Nephron (organoid): ENCODE measurements around the gene CFAP65.

Source experiments
- H3K27ac Mint-ChIP-seq, 3 experiments: 2 replicates each; pipeline ENCODE4 v1.8.0; 2020; ENCODE audit warnings: mixed read lengths in 3 of 3, mild to moderate bottlenecking in 2 of 3, moderate library complexity in 1 of 3
- H3K27me3 Mint-ChIP-seq: 2 replicates; pipeline ENCODE4 v1.8.0; 2021; ENCODE audit warnings: low read depth, mild to moderate bottlenecking, moderate library complexity, mixed read lengths
- H3K36me3 Mint-ChIP-seq: 2 replicates; pipeline ENCODE4 v1.8.0; 2020; ENCODE audit warnings: low read depth, mixed read lengths
- H3K4me1 Mint-ChIP-seq: 2 replicates; pipeline ENCODE4 v1.8.0; 2020; ENCODE audit warnings: mixed read lengths
- H3K4me3 Mint-ChIP-seq, 3 experiments: 2 replicates each; pipeline ENCODE4 v1.8.0; 2020; ENCODE audit warnings: mild to moderate bottlenecking in 3 of 3, mixed read lengths in 3 of 3, moderate library complexity in 2 of 3
- H3K9me3 Mint-ChIP-seq: 2 replicates; pipeline ENCODE4 v1.8.0; 2020; ENCODE audit warnings: mixed read lengths
- TF ChIP-seq, protein P1 (sequence below), 3 experiments: fragments of 200-600 bp; sonication (generic); IDR thresholded peaks; one replicate each; pipeline ENCODE4 v1.5.0; 2021; ENCODE audit warnings: antibody characterized with exemption in 3 of 3; ENCODE audit not compliant: unreplicated experiment in 3 of 3

CFAP65 gene

DNA sequence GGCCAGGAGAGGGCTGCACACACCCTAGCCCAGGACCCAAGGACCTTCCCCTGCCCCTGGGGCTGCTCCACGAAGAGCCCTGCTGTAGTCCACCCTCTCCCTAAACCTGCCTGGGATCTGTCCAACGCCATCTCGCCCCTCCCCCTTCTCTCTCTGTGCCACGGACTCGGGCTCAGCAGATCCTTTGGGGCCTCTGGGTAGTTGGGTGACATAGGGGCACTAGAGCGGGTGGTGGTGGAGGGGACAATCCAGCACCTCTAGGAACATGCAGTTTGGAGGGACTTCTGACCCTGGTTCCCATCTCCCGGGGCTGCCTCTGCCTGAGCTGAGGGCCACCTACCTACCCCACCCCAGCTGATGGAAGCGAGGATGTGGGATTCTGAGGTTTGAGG is 40.8 kb downstream of the CFAP65 start:
- Mint-ChIP-seq H3K4me1 (peaks cover 11% of the 10 kb centered on the region), H3K9me3 (no peaks in the 10 kb centered on the region), H3K36me3 (no peaks in the 10 kb centered on the region), H3K4me3 (no peak overlapping the region), H3K27ac (no peak overlapping the region), H3K27me3 (peaks cover 97% of the 10 kb centered on the region)
- TF ChIP-seq, protein P1, sequence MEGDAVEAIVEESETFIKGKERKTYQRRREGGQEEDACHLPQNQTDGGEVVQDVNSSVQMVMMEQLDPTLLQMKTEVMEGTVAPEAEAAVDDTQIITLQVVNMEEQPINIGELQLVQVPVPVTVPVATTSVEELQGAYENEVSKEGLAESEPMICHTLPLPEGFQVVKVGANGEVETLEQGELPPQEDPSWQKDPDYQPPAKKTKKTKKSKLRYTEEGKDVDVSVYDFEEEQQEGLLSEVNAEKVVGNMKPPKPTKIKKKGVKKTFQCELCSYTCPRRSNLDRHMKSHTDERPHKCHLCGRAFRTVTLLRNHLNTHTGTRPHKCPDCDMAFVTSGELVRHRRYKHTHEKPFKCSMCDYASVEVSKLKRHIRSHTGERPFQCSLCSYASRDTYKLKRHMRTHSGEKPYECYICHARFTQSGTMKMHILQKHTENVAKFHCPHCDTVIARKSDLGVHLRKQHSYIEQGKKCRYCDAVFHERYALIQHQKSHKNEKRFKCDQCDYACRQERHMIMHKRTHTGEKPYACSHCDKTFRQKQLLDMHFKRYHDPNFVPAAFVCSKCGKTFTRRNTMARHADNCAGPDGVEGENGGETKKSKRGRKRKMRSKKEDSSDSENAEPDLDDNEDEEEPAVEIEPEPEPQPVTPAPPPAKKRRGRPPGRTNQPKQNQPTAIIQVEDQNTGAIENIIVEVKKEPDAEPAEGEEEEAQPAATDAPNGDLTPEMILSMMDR (IDR thresholded peaks at IDR 0.05; ENCODE audit: unreplicated experiment in 3 of 3), result no peak

DNA sequence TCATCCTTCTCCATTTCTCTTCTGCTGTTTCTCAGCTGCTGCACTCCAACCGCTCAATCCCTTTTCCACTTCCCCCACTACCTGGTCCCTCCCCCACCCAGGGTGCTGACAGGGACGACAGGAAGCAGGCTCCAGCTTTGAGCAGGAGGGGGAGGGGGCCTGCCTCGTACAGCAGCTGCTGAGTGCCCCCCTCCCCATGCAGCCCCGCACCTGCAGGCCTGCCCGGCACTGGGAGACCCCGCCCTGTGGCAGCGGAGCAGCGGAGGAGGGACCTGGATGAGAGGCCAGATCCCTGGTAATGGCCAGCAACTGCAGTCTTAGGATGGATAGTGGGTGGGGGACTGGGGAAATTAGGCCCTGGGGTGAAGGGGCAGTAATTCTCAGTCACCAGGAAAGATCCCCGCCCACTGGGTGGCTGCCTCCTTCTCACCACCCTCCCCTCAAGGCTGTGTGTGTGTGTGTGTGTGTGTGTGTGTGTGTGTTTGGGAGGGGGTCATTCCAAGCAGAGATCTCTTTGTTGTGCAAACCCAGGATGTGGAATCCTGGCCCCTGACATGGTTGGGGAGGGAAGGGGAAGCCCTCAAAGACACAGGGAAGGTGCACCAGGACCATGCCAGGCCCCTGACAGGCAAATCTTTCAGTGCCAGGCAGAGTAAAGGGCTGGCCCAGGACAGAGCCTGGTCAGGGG is 41.3 kb downstream of the CFAP65 start:
- Mint-ChIP-seq H3K4me1 (peaks cover 11% of the 10 kb centered on the region), H3K9me3 (no peaks in the 10 kb centered on the region), H3K4me3 (no peak overlapping the region), H3K27me3 (peaks cover 97% of the 10 kb centered on the region), H3K36me3 (no peaks in the 10 kb centered on the region), H3K27ac (no peak overlapping the region)
- TF ChIP-seq, protein P1 (IDR thresholded peaks at IDR 0.05; ENCODE audit: unreplicated experiment in 3 of 3), result no peak

DNA sequence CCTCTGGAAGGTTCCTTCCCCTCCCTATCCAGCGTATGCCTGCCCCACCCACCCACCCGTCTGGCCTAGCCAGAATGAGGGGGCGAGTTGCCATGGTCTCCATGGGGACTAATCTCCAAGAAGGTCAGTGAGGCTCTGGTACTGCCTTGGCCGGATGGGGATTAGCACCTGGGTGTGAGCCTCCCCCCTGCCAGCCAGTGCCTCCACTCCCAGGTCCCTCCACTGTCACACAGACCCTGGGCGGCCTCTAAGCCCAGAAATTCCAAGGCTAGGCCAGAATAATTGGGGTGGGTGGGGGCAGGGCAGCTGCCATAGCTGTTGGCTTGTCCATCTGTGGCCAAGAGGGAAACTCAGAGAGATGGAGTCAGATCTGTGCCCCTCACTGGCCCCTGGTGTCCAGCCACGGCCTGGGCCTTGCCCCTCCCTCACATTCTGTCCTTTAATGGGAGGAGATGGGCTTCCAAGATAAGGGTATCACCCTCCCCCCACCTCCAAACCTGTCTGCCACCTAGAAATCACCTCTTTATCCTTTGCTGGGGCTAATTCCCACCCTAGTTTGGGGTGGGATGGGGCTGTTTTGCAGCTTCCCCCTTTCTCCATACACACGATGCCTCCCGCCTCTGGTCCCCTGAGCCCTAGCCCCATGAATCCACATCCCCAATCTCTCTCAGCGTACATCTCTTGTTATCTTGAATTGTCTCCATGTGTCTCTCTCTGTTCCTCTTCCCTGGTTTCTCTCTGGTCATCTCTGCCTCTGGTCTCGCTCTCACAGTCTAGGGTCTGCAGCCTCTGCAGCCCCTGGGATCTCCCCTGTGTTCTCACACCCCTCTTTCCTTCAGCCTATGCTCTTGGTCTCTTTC is 42.1 kb downstream of the CFAP65 start:
- no peak overlapping the region for H3K27ac Mint-ChIP-seq
- no peaks in the 10 kb centered on the region for H3K36me3 Mint-ChIP-seq
- H3K9me3 Mint-ChIP-seq, result no peaks in the 10 kb centered on the region
- peaks cover 11% of the 10 kb centered on the region for H3K4me1 Mint-ChIP-seq
- no peak overlapping the region for H3K4me3 Mint-ChIP-seq
- TF ChIP-seq, protein P1 (IDR thresholded peaks at IDR 0.05; ENCODE audit: unreplicated experiment in 3 of 3), result no peak
- H3K27me3 Mint-ChIP-seq, result peaks cover 97% of the 10 kb centered on the region

DNA sequence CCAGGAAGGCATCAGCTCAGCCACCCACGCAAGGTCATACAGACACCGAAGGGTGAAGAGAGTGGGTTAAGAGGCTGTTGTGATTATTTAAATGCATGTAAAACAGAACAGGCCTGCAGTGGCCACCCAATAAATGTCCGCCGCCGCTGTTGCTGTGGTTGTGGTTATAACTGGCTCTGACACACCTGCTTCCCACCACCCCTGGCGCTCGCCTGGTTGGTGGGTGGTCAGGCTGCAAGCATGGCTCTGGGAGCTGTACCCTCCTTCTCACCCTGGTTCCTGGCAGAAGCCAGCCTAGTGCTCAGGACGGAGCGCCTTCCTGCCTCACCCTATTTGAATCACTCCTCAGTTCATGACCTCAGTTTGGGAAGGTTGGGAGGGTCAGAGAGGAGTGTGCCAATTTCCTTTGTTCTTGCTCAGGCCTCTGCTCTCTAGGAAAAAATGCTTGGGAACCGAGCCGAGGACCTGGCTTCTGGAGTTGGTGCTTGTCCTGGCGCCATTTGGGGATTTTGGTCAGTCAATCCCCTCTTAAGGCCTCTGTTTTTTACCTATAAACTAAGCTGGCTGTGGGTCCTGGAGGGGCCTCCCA is 42.8 kb downstream of the CFAP65 start:
- TF ChIP-seq, protein P1 (IDR thresholded peaks at IDR 0.05; ENCODE audit: unreplicated experiment in 3 of 3), result no peak
- H3K4me1 Mint-ChIP-seq, result peaks cover 9% of the 10 kb centered on the region
- no peaks in the 10 kb centered on the region for H3K9me3 Mint-ChIP-seq
- H3K27me3 Mint-ChIP-seq, result peaks cover 97% of the 10 kb centered on the region
- H3K27ac Mint-ChIP-seq, result no peak overlapping the region
- H3K4me3 Mint-ChIP-seq, result no peak overlapping the region
- H3K36me3 Mint-ChIP-seq, result no peaks in the 10 kb centered on the region

DNA sequence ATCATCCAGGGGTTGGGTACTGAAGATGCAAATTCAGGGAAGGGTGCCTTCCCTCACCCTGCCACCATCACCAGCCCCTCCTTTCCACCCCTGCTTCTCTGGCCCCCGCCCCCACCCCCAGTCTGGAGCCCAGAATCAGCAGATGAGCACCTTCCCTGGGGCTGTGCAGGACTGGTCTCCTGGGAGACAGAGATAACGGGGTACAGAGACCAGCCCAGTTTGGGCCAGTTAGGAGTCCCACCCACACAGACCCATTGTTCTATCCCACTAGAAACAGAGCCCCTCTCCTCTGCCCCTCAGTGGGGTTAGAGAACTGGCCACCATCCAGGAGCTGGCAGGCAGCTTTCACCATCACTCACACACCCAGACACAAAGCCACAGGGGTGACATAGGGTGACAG is 43.6 kb downstream of the CFAP65 start:
- Mint-ChIP-seq H3K27ac (no peak overlapping the region), H3K9me3 (no peaks in the 10 kb centered on the region), H3K27me3 (peaks cover 93% of the 10 kb centered on the region), H3K36me3 (no peaks in the 10 kb centered on the region), H3K4me1 (peaks cover 6% of the 10 kb centered on the region), H3K4me3 (no peak overlapping the region)
- TF ChIP-seq, protein P1 (IDR thresholded peaks at IDR 0.05; ENCODE audit: unreplicated experiment in 3 of 3), result no peak
